Smooth muscle cell (in vitro differentiated cells): Measurements from ENCODE around the gene HNRNPU. TPM values are rescaled to one million over a fixed set of nuclear protein-coding genes. Genes with fewer than 3 reads are reported as not detected.

Experiments
- DNase-seq: peaks from one replicate; lab custom pipeline; 2025; ENCODE audit not compliant: unreplicated experiment; lab: John Stamatoyannopoulos, UW
- H2AFZ ChIP-seq: fragments of 200-600 bp; sonication (generic); 2 replicates; pipeline ENCODE4 v1.6.0; 2016; ENCODE audit warnings: antibody characterized with exemption, low read depth, mild to moderate bottlenecking
- H3F3A ChIP-seq: fragments of 200-600 bp; sonication (generic); 2 replicates; pipeline ENCODE4 v1.6.0; 2017; ENCODE audit warnings: antibody characterized with exemption, low read depth
- H3K27ac ChIP-seq: fragments of 200-600 bp; sonication (generic); 2 replicates; pipeline ENCODE4 v1.5.1; 2016; ENCODE audit warnings: low read depth, mild to moderate bottlenecking
- H3K27me3 ChIP-seq: fragments of 200-600 bp; sonication (generic); 2 replicates; pipeline ENCODE4 v1.6.1; 2016; ENCODE audit warnings: low read depth, mild to moderate bottlenecking
- H3K36me3 ChIP-seq: fragments of 200-600 bp; sonication (generic); 2 replicates; pipeline ENCODE4 v1.5.1; 2016; ENCODE audit warnings: low read depth
- H3K4me1 ChIP-seq: fragments of 200-600 bp; sonication (generic); 2 replicates; pipeline ENCODE4 v1.5.1; 2016; ENCODE audit warnings: low read depth
- H3K4me2 ChIP-seq: fragments of 200-600 bp; sonication (generic); 2 replicates; pipeline ENCODE4 v1.6.0; 2016; ENCODE audit warnings: mild to moderate bottlenecking
- H3K4me3 ChIP-seq: fragments of 200-600 bp; sonication (generic); 2 replicates; pipeline ENCODE4 v1.5.1; 2016; ENCODE audit warnings: mild to moderate bottlenecking
- H3K79me2 ChIP-seq: fragments of 200-600 bp; sonication (generic); 2 replicates; pipeline ENCODE4 v1.6.0; 2016; ENCODE audit warnings: low read depth, mild to moderate bottlenecking
- H3K9ac ChIP-seq: fragments of 200-600 bp; sonication (generic); 2 replicates; pipeline ENCODE4 v1.6.0; 2016; ENCODE audit warnings: low read depth
- H3K9me3 ChIP-seq: fragments of 200-600 bp; sonication (generic); replicated peaks from 2 replicates; pipeline ENCODE4 v1.5.1; 2016; ENCODE audit warnings: low read depth
- H4K20me1 ChIP-seq: fragments of 200-600 bp; sonication (generic); 2 replicates; pipeline ENCODE4 v1.6.0; 2016; ENCODE audit warnings: low read depth
- WGBS: methylation state at CpG from one replicate; pipeline ENCODE4 v1.1.7; 2016; ENCODE audit warnings: low lambda C conversion rate; 5-methylcytosine and 5-hydroxymethylcytosine counted together
- polyA plus RNA-seq: library from polyadenylated mRNA; unstranded; fragments of >200 nt; fragmentation: Nextera tagmentation; extraction: Ambion mirVana; gene quantifications from 2 replicates; pipeline ENCODE4 v1.2.1, GENCODE V29; 2016
- total RNA-seq: library from RNA; depleted of rRNA; stranded (reverse); fragments of >200 nt; gene quantifications from 2 replicates; pipeline ENCODE4 v1.2.3, GENCODE V29; 2014
- TF ChIP-seq, protein P1 (sequence below): fragments of 200-600 bp; sonication (generic); IDR thresholded peaks from 2 replicates; pipeline ENCODE4 v1.5.1; 2017; ENCODE audit warnings: borderline replicate concordance, mild to moderate bottlenecking, antibody characterized with exemption; ENCODE audit not compliant: insufficient read depth, poor library complexity, severe bottlenecking

The HNRNPU gene
- total and polyA plus RNA-seq, 2 experiments from 2014 or later: 198 to 286 TPM

DNA sequence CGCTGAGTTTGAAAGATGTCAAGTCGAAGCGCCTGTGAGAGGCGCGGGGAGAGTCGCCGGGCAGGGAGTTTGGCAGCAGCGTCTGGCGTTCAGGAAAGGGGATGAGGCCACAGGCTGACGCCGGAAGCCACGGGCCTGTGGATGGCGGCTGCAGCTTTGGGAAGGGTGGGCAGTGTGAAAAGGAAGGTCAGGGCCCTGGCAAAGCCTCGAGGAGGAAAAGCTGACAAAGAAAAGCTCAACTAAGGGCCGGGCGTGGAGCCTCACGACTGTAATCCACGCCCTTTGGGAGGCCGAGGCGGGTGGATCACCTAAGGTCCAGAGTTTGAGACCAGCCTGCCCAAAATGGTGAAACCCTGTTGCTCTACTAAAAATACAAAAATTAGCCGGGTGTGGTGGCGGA lies 54.1 kb downstream of the HNRNPU start:
- Histone ChIP-seq H4K20me1 (no peaks in the 10 kb centered on the region), H3F3A (no peaks in the 10 kb centered on the region), H3K4me2 (no peak overlapping the region), H3K9me3 (no peaks in the 10 kb centered on the region), H3K4me1 (no peaks in the 10 kb centered on the region), H2AFZ (no peak overlapping the region), H3K79me2 (no peaks in the 10 kb centered on the region), H3K27me3 (peaks cover 15% of the 10 kb centered on the region), H3K27ac (no peak overlapping the region), H3K4me3 (no peak overlapping the region), H3K36me3 (no peaks in the 10 kb centered on the region), H3K9ac (no peak overlapping the region)
- TF ChIP-seq, protein P1, sequence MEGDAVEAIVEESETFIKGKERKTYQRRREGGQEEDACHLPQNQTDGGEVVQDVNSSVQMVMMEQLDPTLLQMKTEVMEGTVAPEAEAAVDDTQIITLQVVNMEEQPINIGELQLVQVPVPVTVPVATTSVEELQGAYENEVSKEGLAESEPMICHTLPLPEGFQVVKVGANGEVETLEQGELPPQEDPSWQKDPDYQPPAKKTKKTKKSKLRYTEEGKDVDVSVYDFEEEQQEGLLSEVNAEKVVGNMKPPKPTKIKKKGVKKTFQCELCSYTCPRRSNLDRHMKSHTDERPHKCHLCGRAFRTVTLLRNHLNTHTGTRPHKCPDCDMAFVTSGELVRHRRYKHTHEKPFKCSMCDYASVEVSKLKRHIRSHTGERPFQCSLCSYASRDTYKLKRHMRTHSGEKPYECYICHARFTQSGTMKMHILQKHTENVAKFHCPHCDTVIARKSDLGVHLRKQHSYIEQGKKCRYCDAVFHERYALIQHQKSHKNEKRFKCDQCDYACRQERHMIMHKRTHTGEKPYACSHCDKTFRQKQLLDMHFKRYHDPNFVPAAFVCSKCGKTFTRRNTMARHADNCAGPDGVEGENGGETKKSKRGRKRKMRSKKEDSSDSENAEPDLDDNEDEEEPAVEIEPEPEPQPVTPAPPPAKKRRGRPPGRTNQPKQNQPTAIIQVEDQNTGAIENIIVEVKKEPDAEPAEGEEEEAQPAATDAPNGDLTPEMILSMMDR: no peak
- DNase-seq: no peak
- WGBS: 94% methylated on average over 22 of the region's 22 CpGs

DNA sequence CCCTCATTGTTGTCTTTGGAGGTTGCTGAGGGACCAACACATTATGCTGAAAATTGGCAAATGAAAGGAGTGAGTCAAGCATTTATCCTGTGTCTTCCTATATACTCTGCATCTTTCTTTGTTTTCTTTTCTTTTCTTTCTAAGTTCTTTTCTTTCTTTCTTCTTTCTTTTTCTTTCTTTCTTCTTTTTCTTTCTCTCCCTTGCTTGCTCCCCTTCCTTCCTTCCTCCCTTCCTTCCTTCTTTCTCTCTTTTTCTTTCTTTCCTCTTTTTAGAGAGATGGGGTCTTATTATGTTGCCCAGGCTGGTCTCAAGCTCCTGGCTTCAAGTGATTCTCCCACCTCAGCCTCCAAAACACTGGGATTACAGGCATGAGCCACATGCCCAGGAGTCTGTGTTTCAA lies 57.2 kb downstream of the HNRNPU start:
- H3K9ac ChIP-seq: no peak overlapping the region
- no peaks in the 10 kb centered on the region for H3K9me3 ChIP-seq
- no peaks in the 10 kb centered on the region for H4K20me1 ChIP-seq
- no peaks in the 10 kb centered on the region for H3K4me1 ChIP-seq
- no peaks in the 10 kb centered on the region for H3K27me3 ChIP-seq
- H2AFZ ChIP-seq: no peak overlapping the region
- no peaks in the 10 kb centered on the region for H3K79me2 ChIP-seq
- H3K4me2 ChIP-seq: no peak overlapping the region
- no peak overlapping the region for H3K27ac ChIP-seq
- TF ChIP-seq, protein P1: no peak
- no peaks in the 10 kb centered on the region for H3K36me3 ChIP-seq
- no peaks in the 10 kb centered on the region for H3F3A ChIP-seq
- H3K4me3 ChIP-seq: no peak overlapping the region
- DNase-seq: no peak

DNA sequence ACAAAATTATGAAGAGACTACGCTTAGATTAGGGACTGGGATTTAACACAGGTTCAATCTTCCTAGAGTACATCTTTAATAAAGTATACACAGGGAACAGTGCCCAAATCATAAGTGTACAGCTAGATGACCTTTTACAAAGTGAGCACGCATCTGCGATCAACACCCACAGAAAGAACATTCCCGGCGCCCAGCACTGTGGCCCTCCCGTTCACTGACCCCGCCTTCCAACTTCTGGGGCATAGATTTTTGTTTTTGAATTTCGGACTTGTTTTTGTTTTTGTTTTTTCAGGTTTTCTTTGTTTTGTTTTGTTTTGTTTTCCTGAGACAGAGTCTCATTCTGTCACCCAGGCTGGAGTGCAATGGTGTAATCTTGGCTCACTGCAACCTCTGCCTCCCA lies 59.5 kb downstream of the HNRNPU start:
- TF ChIP-seq, protein P1: no peak
- H3K27ac ChIP-seq: no peak overlapping the region

DNA sequence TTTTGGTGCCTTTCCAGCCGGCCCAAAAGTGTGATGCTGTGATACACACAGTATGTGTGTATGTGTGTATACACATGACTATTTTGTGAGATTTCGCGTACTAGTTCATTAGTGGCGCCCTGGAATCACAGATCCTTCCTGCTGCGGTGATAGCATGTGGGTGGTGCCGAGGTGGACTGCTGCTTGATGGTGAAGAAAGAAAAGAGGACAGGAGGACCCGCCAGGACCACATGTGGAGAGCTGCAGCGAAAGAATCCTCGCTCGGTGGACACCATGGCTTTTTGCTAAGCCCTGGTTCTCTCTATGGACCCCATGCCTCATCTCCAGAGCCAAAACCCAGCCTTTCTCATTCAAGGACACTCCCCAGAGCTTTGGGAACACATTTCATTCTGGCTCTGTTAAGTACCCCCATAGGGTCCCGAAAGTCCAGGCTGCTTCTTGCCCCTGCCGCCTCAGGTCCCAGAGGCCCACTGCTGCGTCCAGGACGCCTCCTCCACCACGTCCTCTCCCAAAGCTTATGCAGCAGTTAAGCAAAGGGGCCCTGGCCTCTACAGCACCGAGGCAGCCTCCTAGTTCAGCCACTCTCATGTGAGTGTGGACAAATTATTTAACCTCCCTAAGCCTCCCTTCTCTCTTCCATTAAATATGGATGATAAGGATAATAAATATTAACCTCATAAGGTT lies 61.6 kb downstream of the HNRNPU start:
- no peak overlapping the region for H3K27ac ChIP-seq
- H4K20me1 ChIP-seq: no peaks in the 10 kb centered on the region
- TF ChIP-seq, protein P1: no peak
- whole genome bisulfite sequencing: 91% methylated on average over 16 of the region's 16 CpGs
- H3K9me3 ChIP-seq: no peaks in the 10 kb centered on the region
- no peak overlapping the region for H2AFZ ChIP-seq
- no peaks in the 10 kb centered on the region for H3K27me3 ChIP-seq
- no peak overlapping the region for H3K4me2 ChIP-seq
- no peaks in the 10 kb centered on the region for H3F3A ChIP-seq
- H3K4me3 ChIP-seq: no peak overlapping the region
- H3K4me1 ChIP-seq: no peaks in the 10 kb centered on the region
- DNase-seq: no peak
- H3K79me2 ChIP-seq: no peaks in the 10 kb centered on the region
- no peak overlapping the region for H3K9ac ChIP-seq
- no peaks in the 10 kb centered on the region for H3K36me3 ChIP-seq

More for the DNA sequence above, 59.5 kb downstream of the HNRNPU start:
- Histone ChIP-seq H3K27me3 (no peaks in the 10 kb centered on the region), H2AFZ (no peak overlapping the region), H3K9me3 (no peaks in the 10 kb centered on the region), H3K9ac (no peak overlapping the region), H3F3A (no peaks in the 10 kb centered on the region), H4K20me1 (no peaks in the 10 kb centered on the region), H3K79me2 (no peaks in the 10 kb centered on the region), H3K4me2 (no peak overlapping the region), H3K4me1 (no peaks in the 10 kb centered on the region), H3K36me3 (no peaks in the 10 kb centered on the region), H3K4me3 (no peak overlapping the region)
- WGBS: 95% methylated on average over 8 of the region's 8 CpGs
- DNase-seq: no peak
